ENCODE data around the gene ADARB1. TPM values are rescaled to one million over a fixed set of nuclear protein-coding genes. Genes with fewer than 3 reads are reported as not detected.

The ADARB1 gene
- total and polyA plus RNA-seq, 2 donors (not counting 1 experiment from before 2014, with no cell fraction given), result 17.1 to 33.3 TPM

GRCh38 chr21:45124596-45124995 lies 50.2 kb downstream of the ADARB1 start:
- 23% methylated on average over 6 of the region's 6 CpGs for WGBS (ENCODE audit: insufficient coverage)
- peaks cover 76% of the 10 kb centered on the region for H3K79me2 ChIP-seq (ENCODE audit: control insufficient read depth, insufficient read depth, low read length)
- ATAC-seq (ENCODE audit: low read depth), result no peak
- H3K27me3 ChIP-seq (replicated peaks in 1 of 4; ENCODE audit: control extremely low read depth in 1 of 4, control insufficient read depth in 3 of 4, insufficient read depth in 4 of 4, low read length in 3 of 4), result no peaks in the 10 kb centered on the region
- Mint-ChIP-seq H3K27me3 (no peaks in the 10 kb centered on the region), H3K9me3 (ENCODE audit: insufficient read depth) (no peaks in the 10 kb centered on the region), H3K27ac (peak overlapping the region; percentile 56), H3K4me1 (peaks cover 88% of the 10 kb centered on the region), H3K4me3 (peak overlapping the region; percentile 72)
- peak overlapping the region; percentile 66 to 79 for H3K27ac ChIP-seq (ENCODE audit: low read length in 2 of 2)
- H3K4me2 ChIP-seq (replicated peaks; ENCODE audit: low read depth, low read length, poor library complexity, severe bottlenecking), result peak overlapping the region; percentile 61
- TF ChIP-seq CTCF (IDR thresholded peaks at IDR 0.05), result no peak
- no peak for TF ChIP-seq EZH2 (IDR thresholded peaks at IDR 0.05; ENCODE audit: borderline replicate concordance, insufficient read depth, low read depth, low read length, poor library complexity, severe bottlenecking)
- intact Hi-C loops (cut with micrococcal nuclease), result no loop called here
- ChIA-PET POLR2A (interaction anchor here (0.7 kb wide), 1 partner anchor 54 kb away, joined by 3 read pairs; no protein-coding TSS in a partner anchor), CTCF (interaction anchor here (1.5 to 10.0 kb wide), 7 partner anchors 10 to 175 kb away, joined by 3 to 423 read pairs (median 106); no protein-coding TSS in a partner anchor)
- H4K20me1 ChIP-seq (ENCODE audit: control insufficient read depth, insufficient read depth, low read length, poor library complexity, severe bottlenecking), result peaks cover 5% of the 10 kb centered on the region
- no peak overlapping the region for H2AFZ ChIP-seq (ENCODE audit: insufficient read depth, low read depth, low read length, poor library complexity, severe bottlenecking)
- H3K9me3 ChIP-seq (ENCODE audit: control extremely low read depth in 1 of 3, control insufficient read depth in 2 of 3, insufficient read depth in 1 of 3, low read length in 2 of 3), result no peaks in the 10 kb centered on the region
- peaks cover 5 to 11% of the 10 kb centered on the region in 2 experiments for H3K36me3 ChIP-seq (replicated peaks in 1 of 2; ENCODE audit: control extremely low read depth in 1 of 2, control insufficient read depth in 1 of 2, extremely low read depth in 1 of 2, insufficient read depth in 2 of 2, low read length in 1 of 2)
- peak overlapping the region; percentile 3 for H3K9ac ChIP-seq (ENCODE audit: low read length)
- peaks cover 83 to 85% of the 10 kb centered on the region in 2 donors for H3K4me1 ChIP-seq (ENCODE audit: control insufficient read depth in 2 of 2, insufficient read depth in 2 of 2, low read length in 2 of 2)
- DNase-seq, result no peak
- no peak overlapping the region for H3K4me3 ChIP-seq (ENCODE audit: control extremely low read depth in 1 of 5, extremely low read depth in 1 of 5, insufficient read depth in 1 of 5, low read depth in 2 of 5, low read length in 4 of 5)

GRCh38 chr21:45125357-45125756 lies 51.0 kb downstream of the ADARB1 start:
- no peaks in the 10 kb centered on the region for H3K9me3 Mint-ChIP-seq (ENCODE audit: insufficient read depth)
- Histone ChIP-seq H3K4me1 (ENCODE audit: control insufficient read depth in 2 of 2, insufficient read depth in 2 of 2, low read length in 2 of 2) (peaks cover 85 to 88% of the 10 kb centered on the region in 2 donors), H3K79me2 (ENCODE audit: control insufficient read depth, insufficient read depth, low read length) (peaks cover 75% of the 10 kb centered on the region), H3K4me3 (ENCODE audit: control extremely low read depth in 1 of 5, extremely low read depth in 1 of 5, insufficient read depth in 1 of 5, low read depth in 2 of 5, low read length in 4 of 5) (peak overlapping the region in 2 of 5 experiments; percentile 0), H2AFZ (ENCODE audit: insufficient read depth, low read depth, low read length, poor library complexity, severe bottlenecking) (no peak overlapping the region), H3K4me2 (replicated peaks; ENCODE audit: low read depth, low read length, poor library complexity, severe bottlenecking) (peak overlapping the region; percentile 61), H3K27ac (ENCODE audit: low read length in 2 of 2) (peak overlapping the region; percentile 66 to 79), H3K36me3 (replicated peaks in 1 of 2; ENCODE audit: control extremely low read depth in 1 of 2, control insufficient read depth in 1 of 2, extremely low read depth in 1 of 2, insufficient read depth in 2 of 2, low read length in 1 of 2) (peaks cover 2 to 7% of the 10 kb centered on the region in 2 experiments), H3K27me3 (replicated peaks in 1 of 4; ENCODE audit: control extremely low read depth in 1 of 4, control insufficient read depth in 3 of 4, insufficient read depth in 4 of 4, low read length in 3 of 4) (no peaks in the 10 kb centered on the region), H3K9me3 (ENCODE audit: control extremely low read depth in 1 of 3, control insufficient read depth in 2 of 3, insufficient read depth in 1 of 3, low read length in 2 of 3) (no peaks in the 10 kb centered on the region), H3K9ac (ENCODE audit: low read length) (peak overlapping the region; percentile 3), H4K20me1 (ENCODE audit: control insufficient read depth, insufficient read depth, low read length, poor library complexity, severe bottlenecking) (peaks cover 9% of the 10 kb centered on the region)
- CTCF ChIA-PET, result interaction anchor here (0.7 to 10.0 kb wide), 9 partner anchors 11 to 176 kb away, joined by 3 to 423 read pairs (median 59); no protein-coding TSS in a partner anchor
- DNase-seq (peak; percentile 50), ATAC-seq (ENCODE audit: low read depth) (peak; percentile 25)
- no peaks in the 10 kb centered on the region for H3K27me3 Mint-ChIP-seq
- 18% methylated on average over 4 of the region's 4 CpGs for WGBS (ENCODE audit: insufficient coverage)
- TF ChIP-seq EZH2 (IDR thresholded peaks at IDR 0.05; ENCODE audit: borderline replicate concordance, insufficient read depth, low read depth, low read length, poor library complexity, severe bottlenecking), result no peak
- no peak for TF ChIP-seq CTCF (IDR thresholded peaks at IDR 0.05)
- H3K4me3 Mint-ChIP-seq, result peak overlapping the region; percentile 72
- H3K4me1 Mint-ChIP-seq, result peaks cover 90% of the 10 kb centered on the region
- intact Hi-C loops (cut with micrococcal nuclease), result loop anchor here (5.0 kb wide), 1 partner anchor 323 kb away; the partner anchor contains the start of gene UBE2G2
- peak overlapping the region; percentile 81 for H3K27ac Mint-ChIP-seq
- POLR2A ChIA-PET, result no interaction called here

All from B cell (primary cell).